GM03348 (cell line): ENCODE data around the gene NSD1.
"Not testable (repeated sequence)": the region's sequence is repeated elsewhere in the genome, so short reads cannot be mapped to it uniquely, and the experiment has no call there.

Experiments
- DNase-seq: peaks from one replicate; pipeline ENCODE4 v3.0.0; 2012; ENCODE audit warnings: low spot score

The NSD1 gene

DNA sequence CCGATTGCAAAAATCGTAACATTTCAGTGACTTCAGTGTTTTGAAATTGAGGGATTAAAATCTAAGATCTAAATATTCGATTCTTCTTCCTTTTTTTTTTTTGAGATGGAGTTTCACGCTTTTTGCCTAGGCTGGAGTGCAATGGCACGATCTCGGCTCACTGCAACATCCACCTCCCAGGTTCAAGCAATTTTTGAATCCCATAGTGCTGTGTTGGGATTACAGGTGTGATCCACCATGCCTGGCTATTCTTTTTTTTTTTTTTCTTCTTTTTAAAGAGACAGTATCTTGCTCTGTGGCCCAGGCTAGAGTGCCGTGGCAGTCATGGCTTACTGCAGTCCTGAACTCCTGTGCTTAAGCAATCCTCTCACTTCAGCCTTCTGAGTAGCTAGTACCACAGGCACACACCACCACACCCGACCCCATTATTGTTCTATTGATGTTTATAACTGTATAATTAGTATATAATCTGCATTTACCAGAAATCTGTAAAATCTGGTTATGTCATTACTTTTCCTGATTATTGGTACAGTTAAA is 42.7 kb downstream of the NSD1 start:
- no peak for DNase-seq

DNA sequence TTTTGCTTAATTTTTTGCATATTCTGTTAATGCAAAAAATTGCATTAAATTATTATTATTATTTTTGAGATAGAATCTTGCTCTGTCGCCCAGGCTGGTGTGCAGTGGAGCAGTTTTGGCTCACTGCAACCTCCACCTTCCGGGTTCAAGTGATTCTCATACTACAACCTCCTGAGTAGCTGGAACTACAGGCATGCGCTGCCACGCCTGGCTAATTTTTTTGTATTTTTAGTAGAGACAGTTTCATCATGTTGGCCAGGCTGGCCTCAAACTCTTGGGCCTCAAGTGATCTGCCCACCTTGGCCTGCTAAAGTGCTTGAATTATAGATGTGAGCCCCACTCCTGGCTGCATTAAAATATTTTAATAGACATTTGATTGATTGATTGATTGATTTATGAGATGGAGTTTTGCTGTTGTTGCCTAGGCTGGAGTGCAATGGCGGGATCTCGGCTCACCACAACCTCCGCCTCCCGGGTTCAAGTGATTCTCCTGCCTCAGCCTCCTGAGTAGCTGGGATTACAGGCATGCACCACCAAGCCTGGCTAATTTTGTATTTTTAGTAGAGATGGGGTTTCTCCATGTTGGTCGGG is 44.4 kb downstream of the NSD1 start:
- not testable (repeated sequence) for DNase-seq

DNA sequence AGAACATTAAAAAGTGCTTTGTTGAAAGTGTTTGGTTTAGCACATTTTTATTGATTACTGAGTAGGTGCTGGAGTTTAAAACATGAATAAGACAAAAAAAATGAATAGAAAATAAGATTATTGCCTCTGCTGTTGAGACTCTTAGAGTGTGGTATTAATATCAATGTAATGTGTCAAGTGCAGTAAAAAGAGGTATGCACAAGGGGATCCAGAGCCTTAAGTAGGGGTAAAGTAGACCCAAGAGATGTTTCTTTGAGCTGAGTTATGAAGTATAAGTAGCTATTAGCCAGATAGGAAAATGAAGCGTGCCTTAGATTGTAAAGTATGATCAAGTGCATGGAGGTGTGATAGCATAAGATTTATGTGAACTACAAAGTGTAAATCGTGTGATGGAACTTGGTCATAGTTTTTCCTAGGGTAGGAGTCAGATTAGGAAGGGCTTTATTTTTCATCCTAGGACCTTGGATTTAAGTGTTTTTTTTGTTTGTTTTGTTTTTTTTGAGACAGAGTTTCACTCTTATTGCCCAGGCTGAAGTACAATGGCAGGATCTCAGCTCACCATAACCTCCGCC is 45.2 kb downstream of the NSD1 start:
- no peak for DNase-seq

DNA sequence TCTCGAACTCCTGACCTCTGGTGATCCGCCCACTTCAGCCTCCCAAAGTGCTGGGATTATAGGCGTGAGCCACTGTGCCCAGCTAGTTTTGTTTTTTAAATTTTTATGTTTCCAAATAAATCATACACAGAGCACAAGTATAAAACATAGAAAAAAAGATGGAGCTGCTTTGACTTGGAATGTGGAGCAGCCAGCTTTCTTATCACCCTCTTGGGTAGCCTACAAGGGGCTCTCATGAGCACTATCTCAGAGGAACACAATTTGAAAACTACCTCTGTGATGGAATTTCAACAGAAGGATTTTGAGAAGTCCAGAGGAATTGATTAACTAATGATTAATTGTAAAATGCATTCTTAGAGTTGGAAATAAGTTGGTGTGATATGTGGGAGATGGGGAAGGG is 45.9 kb downstream of the NSD1 start:
- no peak for DNase-seq

DNA sequence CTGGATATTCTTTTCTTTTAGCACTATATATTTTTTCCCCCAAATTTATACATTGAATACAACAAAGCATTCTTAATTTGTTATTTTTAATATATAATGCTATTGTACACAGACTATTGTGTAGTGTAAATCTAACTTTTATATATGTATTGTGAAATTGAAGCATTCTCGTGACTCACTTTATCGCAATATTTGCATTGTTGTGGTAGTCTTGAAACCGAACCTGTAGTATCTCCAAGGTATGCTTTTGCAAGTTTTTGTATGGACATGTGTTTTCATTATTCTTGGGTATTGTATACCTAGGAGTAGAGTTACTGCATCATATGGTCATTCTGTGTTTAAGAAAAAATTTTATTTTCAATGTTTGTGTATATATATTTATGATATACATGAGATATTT is 49.6 kb downstream of the NSD1 start:
- DNase-seq = no peak

DNA sequence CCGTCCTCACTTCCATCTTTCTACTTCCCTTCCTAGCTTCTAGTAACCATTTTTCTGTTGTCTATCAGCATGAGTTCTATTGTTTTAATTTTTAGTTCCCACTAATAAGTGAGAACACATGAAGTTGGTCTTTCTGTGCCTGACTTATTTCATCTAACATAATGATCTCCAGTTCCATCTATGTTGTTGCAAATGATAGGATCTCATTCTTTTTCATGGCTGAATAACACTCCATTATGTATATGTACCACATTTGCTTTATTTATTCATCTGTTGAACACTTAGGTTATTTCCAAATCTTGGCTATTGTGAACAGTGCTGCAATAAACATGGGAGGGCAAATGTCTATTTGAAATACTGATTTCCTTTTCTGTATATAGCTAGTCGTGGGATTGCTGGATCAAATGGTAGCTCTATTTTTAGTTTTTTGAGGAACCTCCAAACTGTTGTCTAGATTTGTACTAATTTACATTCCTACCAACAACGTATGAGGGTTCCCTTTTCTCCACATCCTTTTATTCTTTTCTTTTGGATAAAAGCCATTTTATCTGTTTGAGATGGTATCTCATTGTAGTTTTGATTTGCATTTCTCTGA is 50.3 kb downstream of the NSD1 start:
- DNase-seq = no peak

DNA sequence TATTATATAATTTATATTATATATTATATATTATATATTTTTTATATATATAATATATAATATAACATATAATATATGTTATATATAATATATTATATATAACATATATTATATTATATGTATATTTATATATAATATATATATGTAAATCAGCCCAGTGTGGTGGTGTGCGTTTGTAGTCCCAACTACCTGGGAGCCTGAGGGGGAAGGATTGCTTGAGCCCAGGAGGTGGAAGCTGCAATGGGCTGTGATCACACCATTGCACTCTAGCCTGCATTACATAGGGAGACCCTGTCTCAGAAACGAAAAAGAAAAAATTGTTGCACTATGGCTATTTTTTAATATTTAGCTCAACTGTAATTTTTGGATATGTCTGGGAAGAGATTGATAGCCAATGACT is 52.4 kb downstream of the NSD1 start:
- DNase-seq = no peak

DNA sequence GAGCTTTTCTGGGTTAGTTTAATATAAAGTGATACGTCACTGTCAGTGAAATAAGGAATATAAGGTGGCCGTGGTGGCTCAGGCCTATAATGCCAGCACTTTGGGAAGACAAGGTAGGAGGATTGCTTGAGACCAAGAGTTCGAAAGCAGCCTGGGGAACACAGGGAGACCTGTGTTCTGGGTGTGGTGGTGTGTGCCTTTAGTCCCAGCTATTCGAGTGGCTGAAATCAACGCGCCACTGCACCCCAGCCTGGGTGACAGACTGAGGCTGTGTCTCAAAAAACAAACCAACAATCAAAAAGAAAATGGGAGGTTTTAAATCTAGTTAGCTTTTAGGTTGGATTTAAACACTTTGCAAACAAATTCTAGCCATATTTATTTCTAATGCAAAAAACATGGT is 53.1 kb downstream of the NSD1 start:
- DNase-seq = no peak

DNA sequence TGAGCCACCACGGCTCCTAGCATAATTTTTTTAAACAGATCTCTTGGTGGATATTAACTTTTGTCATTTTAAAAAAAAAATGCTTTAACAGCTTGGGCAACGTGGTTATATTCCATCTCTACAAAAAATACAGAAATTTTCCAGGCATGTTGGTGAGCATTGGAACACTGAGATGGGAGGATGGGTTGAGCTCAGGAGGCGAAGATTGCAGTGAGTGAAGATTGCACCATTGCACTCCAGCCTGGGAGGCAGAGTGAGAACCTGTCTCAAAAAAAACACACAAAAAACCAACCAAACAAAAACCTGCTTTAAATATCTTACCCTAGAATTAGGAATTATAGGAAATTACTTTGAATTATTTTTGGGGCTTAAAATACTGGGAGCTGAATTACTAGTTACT is 55.2 kb downstream of the NSD1 start:
- no peak for DNase-seq

DNA sequence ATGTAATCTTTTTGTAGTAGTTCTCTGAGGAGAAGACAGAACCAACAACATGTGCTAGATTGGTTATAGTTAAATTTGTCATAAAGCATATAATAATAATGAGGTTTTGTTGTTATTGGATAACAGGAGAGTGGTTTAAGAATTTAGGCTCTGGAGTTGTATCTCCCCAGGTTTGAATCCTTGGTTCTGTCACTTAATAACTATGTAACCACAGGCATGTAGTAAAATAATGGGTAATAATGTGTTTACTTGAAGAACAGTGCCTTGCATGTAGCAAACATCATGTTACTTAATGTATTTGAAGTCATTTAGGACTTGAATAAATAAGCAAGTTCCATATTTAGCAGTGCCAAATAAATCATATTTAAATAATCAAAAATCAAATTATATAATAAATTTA is 55.8 kb downstream of the NSD1 start:
- DNase-seq = peak; percentile 11

DNA sequence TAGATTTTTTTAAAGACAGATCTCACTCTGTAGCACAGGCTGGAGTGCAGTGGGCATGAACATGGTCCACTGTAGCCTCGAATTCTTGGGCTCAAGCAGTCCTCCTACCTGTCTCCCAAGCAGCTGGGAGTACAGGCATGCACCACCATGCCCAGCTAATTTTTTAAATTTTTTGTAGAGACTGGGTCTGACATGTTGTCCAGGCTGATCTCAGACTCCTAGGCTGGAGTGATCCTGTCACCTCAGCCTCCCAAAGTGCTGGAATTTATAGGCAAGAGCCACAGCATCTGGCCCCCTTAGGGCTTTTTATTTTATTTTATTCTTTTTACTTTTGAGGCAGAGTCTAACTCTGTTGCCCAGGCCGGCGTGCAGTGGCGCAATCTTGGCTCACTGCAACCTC is 56.4 kb downstream of the NSD1 start:
- no peak for DNase-seq

DNA sequence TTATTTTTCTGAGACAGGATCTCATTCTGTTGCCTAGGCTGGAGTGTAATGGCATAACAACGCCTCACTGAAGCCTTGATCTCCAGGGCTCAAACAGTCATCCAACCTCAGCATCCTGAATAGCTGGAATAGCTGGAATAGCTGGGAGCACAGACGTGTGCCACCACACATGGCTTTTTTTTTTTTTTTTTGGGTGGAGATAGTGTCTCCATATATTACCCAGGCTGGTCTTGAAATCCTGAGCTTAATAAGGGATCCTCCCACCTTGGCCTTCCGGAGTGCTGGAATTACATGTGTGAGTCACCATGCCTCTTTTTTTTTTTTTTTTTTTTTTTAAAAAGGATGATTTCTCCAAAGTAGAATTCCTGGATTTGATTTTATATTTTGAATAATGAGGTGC is 60.7 kb downstream of the NSD1 start:
- DNase-seq = peak; percentile 63

DNA sequence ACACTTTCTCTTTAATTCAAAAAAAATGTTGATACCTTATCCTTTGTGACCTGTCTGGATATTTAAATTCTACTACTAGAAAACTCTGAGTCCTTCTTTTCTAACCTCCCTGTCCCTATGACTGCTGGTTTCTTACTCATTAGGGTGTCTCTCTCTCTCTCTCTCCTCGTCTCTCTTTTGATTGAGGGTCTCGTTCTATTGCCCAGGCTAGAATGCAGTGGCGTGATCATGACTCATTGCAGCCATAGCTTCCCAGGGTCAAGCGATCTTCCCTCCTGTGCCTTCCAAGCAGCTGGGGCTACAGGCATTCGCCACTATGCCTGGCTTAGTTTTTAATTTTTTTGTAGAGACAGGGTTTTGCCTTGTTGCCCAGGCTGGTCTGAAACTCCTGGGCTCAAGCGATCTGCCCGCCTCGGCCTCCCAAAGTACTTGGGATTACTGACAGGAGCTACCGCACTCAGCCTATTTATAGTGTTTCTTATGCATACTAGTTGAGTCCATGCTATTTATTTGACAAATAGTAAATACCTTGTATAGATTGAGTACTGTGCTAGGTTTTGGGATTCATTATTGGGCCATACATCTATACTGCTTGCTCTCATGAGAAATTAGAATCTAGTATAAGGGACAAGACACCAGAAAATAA is 61.9 kb downstream of the NSD1 start:
- no peak for DNase-seq

DNA sequence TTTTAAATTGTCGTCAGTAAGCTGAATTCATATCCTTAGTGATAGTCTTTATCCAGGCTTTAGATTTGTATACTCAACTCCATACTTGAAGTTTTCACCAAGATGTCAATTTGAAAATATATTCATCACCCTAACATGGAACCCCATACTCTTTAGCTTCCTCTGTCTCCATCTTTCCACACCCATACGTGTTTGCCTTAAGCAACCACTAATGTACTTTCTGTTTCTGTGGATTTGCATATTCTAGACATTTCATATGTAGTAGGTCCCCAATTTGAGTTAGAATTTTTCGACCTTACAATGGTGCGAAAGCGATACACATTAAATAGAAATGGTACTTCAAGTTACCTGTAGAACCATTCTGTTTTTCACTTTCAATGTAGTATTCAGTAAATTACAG is 65.2 kb downstream of the NSD1 start:
- DNase-seq = no peak

DNA sequence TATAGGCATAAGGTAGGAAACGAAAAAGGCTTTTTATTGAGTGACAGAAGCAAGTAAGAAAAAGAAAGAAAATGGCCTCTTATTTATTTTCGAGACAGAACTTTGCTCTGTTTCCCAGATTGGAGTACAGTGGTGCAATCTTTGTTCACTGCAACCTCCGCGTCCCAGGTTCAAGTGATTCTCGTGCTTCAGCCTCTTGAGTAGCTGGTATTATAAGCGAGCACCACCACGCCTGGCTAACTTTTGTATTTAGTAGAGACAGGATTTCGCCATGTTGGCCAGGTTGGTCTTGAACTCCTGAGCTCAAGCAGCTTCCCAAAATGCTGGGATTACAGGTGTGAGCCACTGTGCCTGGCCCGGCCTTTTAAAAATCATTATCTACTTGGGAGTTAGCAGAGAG is 70.7 kb downstream of the NSD1 start:
- DNase-seq = no peak

DNA sequence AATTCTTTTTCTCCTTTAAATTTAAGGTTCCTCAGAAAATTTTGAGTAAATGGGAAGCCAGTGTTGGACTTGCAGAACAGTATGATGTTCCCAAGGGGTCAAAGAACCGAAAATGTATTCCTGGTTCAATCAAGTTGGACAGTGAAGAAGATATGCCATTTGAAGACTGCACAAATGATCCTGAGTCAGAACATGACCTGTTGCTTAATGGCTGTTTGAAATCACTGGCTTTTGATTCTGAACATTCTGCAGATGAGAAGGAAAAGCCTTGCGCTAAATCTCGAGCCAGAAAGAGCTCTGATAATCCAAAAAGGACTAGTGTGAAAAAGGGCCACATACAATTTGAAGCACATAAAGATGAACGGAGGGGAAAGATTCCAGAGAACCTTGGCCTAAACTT is 76.0 kb downstream of the NSD1 start:
- no peak for DNase-seq

DNA sequence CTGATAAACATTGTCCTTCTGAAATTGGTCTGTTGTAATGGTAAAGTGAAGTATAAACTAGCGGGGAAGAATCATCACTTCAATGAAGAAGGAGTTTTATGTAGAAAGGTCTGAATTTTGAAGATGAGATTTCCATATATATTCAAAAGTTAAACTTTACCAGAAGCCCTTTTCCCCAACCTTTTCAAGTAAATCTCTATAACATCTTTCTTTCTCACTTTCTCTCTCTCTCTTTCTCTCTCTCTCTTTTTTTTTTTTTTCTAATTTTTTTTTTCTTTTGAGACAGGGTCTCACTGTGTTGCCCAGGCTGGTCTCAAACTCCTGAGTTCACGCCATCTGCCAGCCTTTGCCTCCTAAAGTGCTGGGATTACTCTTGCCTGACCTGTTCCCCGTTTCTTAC is 78.7 kb downstream of the NSD1 start:
- DNase-seq = no peak

DNA sequence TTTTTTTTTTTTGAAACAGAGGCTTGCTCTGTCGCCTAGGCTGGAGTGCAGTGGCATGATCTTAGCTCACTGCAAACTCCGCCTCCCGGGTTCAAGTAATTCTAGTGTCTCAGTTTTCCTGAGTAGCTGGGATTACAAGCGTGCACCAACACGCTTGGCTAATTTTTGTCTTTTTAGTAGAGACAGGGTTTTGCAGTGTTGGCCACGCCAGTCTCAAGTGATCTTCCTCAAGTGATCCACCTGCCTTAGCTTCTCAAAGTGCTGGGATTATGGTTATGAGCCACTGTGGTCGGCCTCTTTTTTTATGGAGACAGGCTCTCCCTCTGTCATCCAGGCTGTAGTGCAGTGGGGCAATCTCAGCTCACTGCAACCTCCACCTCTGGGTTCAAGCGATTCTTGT is 87.0 kb downstream of the NSD1 start:
- DNase-seq = no peak

DNA sequence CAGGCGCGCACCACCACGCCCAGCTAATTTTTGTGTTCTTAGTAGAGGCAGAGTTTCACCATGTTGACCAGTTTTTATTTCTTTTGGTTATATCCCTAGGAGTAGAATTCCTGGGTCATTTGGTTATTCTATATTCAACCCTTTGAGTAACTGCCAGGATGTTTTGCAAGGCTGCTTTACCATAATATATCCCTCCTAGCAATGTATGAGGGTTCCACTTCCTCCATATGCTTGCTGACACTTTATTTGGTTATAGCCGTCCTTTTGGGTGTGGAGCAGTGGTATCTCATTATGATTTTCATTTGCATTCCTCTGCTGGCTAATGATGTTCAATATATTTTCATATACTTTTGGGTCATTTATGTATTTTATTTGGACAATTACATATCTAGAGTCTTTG is 88.7 kb downstream of the NSD1 start:
- no peak for DNase-seq

DNA sequence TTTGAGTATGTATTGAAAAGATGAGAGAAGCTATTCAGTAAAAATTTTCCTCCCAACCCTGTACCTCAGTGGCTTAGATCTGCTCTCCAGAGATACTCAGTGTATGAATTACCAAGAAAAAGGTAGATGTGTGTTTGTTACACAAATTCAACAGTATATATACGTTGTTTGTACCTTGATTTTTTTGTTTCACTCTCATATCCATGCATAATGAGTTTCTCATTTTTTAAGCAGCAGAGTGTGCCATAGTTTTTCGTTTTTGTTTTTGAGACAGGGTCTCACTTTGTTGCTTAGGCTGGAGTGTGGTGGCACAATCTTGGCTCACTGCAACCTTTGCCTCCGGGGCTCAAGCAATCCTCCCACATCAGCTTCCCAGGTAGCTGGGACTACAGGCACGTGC is 92.2 kb downstream of the NSD1 start:
- no peak for DNase-seq

DNA sequence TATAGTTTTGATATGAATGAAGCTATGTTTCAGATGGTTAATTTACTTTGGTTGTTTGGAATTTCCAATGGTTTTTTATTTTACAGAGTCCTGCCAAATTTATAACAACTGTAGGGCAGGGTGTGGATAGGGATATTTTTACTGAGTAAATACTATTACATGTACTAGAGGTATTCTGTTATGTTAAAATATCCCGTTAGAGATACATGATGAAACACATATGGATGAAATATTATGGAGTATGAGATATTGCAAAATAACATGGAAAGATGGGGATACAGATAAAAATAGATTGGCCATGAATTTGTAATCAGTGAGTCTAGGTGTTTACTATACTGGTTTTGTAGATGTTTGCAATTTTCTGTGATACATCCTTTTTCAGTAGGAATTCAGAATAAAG is 93.3 kb downstream of the NSD1 start:
- DNase-seq = no peak

DNA sequence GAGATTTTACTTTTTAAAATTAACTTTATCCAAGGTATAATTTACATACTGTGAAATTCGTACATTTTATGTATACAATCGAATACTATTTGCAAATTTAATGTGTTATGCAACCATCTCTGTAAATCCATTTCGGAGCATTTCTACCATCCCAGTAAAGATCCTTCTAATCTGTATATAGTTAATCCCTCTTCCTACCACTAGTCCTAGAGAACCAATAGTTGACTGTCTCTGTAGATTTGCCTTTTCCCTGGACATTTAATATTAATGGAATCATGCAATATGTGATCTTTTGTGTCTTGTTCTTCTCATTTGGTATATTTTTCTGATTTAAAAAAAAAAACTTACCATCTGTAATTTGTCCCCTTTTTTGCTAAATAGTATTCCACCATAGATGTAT is 95.2 kb downstream of the NSD1 start:
- DNase-seq = no peak

DNA sequence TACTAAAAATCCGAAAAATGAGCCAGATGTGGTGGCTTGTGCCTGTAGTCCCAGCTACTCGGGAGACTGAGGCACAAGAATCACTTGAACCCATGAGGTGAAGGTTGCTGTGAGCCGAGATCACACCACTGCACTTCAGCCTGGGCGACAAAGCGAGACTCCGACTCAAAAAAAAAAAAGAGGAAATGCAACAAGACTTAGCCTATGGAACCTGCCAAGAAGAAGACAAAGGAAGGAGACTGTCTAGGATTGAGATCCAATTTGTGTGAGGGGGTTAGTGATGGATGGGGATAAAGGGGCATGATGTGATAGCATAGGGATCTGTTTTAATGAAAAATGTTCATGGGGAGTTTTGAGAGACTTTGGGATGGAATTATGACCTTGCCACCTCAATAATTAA is 97.1 kb downstream of the NSD1 start:
- no peak for DNase-seq
